SU-DHL-6 (cell line): ENCODE measurements around the gene HBG1.

Experiments used
- CTCF ChIP-seq: fragments of 200-600 bp; sonication (generic); IDR thresholded peaks from one replicate; pipeline ENCODE4 v1.5.1; 2017; ENCODE audit warnings: antibody characterized with exemption, mild to moderate bottlenecking, low read length, moderate library complexity; ENCODE audit not compliant: insufficient read depth, poor library complexity, severe bottlenecking
- EZH2phosphoT487 ChIP-seq: fragments of 200-600 bp; sonication (generic), shearing (Covaris generic); conservative IDR thresholded peaks from 2 replicates; pipeline ENCODE4 v1.6.1; 2018; ENCODE audit warnings: mild to moderate bottlenecking, antibody characterized with exemption, low read length, moderate library complexity, mixed read lengths

DNA sequence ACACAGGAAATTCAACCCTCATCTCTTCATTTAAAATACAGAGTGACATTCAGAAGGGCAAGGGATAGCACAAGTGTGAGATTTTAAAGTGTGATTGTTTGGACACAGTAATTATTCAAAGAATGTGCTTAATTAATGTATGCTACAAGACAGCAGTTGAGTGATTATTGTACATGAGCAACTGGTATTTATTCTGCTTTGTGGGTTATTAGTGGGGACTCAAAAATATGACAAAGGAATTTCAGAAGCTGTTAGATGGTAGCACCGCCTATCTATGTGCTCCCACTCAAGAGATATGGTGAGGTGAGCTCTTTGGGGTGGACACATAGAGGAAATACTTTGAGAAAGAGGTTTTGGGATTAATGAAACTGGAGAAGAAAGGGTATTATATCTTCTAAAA lies 9.6 kb downstream of the HBG1 start:
- no peak for TF ChIP-seq CTCF
- no peak for TF ChIP-seq EZH2phosphoT487
